CD4-positive, alpha-beta T cell treated with Interleukin-15 for 4 hours (primary cell): ENCODE data around the gene KRTAP20-2.

Experiments
- DNase-seq: peaks from one replicate; pipeline ENCODE4 v3.0.0-alpha.2; 2020; ENCODE audit warnings: low spot score

The KRTAP20-2 gene

DNA sequence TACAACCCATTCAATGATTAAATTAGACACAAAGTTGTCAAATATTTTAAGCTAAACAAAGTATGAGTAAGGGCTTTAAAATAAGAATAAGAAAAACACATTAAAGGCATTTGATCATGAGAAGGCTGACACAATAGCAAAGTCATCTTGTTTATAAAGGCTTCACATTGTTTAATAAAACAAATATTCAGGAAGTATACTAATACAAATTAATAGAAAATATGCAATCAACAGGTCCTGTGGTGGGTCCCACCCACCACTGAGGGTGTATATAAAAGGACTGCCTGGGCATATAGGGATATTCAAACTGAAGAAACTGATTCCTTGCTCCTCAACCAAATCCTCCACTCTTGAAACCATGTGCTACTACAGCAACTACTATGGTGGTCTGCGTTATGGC lies at the start of gene KRTAP20-2:
Gene KRTAP20-2 (plus strand): TSS at position 301 of the 400 bp plus-strand sequence. CDS start 58 bp downstream, at position 359.
- DNase-seq, result no peak

DNA sequence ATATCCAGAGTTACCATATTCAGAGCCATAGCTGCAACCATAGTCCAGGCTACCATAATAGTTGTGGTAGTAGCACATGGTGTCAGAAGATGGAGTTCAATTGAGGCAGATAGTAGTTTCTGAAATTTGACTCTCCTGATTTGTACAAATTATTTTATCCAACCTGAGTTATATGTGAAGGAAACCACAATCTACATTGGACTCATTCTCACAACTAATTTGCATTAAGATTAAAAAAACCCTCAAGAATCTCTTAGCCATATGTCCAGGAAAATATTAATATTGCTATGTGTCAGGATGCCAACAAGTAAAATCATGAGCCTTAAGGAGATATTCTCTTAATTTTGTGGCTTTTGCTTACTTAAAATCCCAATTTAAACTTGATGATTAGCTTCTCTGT lies 44.7 kb upstream of the KRTAP20-2 start, which contains the start of gene KRTAP22-2:
Gene KRTAP22-2 (minus strand): TSS at position 101 of the 400 bp plus-strand sequence.
- DNase-seq, result no peak

DNA sequence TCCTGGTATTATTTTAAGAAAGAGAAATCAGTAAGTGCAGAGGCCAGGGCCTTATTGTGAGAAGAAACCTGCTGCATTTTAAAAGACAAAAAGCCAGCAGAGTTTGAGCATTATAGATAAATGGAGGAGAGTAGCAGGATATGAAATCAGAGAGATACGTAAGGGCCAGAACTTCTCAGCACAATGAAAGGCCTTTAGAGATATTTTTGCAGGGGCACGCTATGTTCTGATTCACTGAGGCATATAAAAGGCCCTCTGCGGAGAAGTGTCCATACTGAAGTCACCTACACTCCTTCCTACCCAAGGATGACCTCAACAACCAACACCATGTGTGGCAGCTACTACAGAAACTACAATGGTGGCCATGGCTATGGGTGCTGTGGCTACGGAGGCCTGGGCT lies 42.9 kb upstream of the KRTAP20-2 start, which contains the start of gene KRTAP6-3:
Gene KRTAP6-3 (plus strand): TSS at position 301 of the 400 bp plus-strand sequence. CDS start 6 bp downstream, at position 307.
- no peak for DNase-seq

DNA sequence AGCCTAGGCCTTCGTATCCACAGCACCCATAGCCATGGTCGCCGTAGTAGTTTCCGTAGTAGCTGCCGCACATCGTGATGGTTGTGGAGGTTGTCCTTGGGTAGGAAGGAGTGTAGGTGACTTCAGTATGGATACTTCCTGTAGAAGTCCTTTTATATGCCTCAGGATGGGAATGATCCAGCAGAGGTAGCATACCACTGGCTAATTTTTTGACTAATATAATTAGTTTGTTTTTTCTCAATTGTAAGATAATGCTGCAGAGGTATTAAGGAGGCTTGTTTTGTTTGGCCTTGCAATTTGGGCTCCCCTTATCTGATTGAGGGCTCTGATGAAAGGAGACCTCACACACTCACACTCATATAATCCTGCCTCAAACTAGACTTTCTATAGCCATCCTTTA lies 36.2 kb upstream of the KRTAP20-2 start, which contains the start of gene KRTAP6-2:
Gene KRTAP6-2 (minus strand): TSS at position 101 of the 400 bp plus-strand sequence. CDS start 28 bp downstream, at position 73.
- DNase-seq, result no peak

DNA sequence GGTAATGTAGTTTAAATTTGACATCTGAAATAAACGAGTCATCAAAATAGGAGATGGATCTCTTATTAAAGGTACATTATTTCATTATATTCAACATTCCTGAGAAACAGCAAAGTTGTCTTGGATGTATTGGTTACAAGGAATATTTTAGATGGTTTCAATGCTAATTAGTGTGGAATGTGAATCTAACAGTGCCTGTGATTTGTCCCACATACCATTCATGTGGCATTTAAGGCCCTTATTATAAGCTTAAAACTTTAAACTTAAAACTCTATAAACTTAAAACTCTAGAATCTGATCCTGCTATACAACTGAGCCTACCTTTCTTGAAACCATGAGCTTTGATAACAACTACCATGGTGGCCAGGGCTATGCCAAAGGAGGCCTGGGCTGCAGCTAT lies 34.2 kb upstream of the KRTAP20-2 start, which contains the start of gene KRTAP22-1:
Gene KRTAP22-1 (plus strand): TSS at position 301 of the 400 bp plus-strand sequence.
- DNase-seq, result no peak

DNA sequence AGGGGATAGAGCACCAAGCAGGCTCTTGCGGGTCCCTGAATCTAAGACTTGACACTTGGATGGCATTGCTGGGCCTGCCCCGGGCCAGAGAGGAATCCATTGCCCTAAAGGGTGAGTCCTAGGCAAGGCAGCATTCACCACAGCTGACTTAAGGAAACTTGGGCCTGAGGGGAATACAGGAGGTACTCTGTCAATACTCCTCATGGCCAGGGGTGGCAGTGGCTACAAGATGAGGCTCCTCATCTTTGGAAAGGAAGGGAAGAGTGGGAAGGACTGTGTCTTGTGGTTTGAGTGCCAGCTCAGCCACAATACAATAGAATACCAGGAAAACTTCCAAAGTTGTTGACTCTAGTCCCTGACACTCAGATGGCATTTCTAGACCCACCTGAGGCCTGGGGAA lies 29.0 kb upstream of the KRTAP20-2 start:
- DNase-seq, result no peak

DNA sequence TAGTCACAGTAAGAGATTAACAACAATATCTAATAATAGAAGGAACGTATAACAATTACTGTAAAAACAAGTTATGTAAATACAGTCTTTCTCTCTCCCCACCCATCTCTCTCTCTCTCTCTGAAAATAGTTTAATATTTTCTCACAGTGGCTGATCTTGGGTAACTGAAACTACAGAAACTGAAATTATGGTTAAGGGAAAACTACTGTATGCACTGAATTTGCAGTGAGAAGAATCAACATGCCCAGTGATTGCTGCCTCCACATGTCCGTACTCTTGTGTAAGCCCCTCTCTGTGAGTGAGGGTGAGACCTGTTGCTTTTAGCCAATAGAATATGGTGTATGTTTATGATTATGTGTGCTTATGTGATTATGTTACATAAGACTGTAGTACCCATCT lies 22.9 kb upstream of the KRTAP20-2 start:
- DNase-seq, result no peak

DNA sequence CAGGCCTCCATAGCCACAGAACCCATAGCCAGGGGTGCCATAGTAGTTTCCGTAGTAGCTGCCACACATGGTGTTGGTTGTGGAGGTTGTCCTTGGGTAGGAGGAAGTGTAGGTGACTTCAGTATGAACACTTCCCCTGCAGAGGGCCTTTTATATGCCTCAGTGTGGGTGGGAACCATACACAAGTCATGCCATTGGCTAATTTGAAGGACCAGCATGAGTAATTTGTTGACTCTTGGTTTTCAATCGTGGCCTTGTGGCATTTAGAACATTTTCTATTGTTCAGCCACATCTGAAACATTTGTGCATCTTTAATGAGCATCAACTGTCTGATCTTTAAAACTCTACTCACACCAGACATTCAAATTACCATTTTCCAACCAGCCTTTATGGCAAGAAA lies 21.2 kb upstream of the KRTAP20-2 start, which contains the start of gene KRTAP6-1:
Gene KRTAP6-1 (minus strand): TSS at position 95 of the 400 bp plus-strand sequence. CDS start 26 bp downstream, at position 69.
- no peak for DNase-seq

DNA sequence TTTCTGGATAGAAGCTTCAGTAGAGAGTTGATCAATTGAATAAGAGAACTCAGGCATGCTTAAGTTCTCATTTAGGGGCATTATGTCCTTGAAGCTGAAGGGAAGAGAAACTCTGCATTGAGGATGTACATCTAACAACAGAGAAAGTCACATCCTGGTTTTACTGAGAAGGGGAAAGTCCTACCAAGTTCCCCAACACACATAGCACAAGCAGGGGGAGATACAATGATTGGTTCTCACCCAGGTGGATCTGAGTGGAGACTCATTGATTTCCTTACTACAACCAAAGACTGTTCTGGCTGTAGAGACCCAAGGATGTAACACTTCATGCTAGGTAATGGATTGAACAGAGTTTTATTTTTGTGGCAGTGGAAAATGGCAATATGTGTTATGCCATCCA lies 19.8 kb upstream of the KRTAP20-2 start:
- DNase-seq, result no peak

DNA sequence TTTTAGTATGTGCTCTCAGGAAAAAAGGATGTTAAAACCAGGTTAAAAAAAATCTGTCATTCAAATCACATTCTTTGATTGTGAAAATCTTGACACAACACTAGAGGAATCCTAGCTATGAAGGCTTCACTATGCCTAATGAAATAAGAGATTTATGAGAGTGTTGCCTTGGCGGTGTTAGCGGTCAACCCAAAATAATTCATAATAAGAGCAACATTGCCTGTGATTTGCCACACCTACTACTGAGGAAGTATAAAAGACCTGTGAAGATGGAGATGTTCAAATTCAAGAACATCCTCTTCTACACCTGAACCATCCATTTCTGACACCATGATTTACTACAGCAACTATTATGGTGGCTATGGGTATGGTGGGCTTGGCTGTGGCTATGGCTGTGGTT lies 18.9 kb upstream of the KRTAP20-2 start, which contains the start of gene KRTAP20-1:
Gene KRTAP20-1 (plus strand): TSS at position 301 of the 400 bp plus-strand sequence. CDS start 30 bp downstream, at position 331.
- no peak for DNase-seq

DNA sequence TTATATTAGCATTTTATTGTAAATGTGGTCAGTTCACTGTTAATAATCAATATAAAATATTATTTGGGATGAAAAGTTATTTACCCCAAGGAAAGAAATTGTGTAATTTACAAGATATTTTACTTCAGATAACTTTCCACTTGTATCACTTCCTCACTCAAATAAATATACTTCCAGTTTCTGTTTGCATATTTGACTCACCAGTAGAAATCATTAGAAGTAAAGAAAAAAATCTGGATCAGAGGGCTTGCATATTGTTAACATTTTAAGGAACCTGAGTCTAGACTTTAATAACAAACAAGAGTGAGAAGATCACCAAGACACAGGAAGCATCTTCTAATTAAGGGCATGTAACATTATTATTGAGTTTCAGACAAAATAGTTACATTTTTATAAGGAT lies 14.9 kb upstream of the KRTAP20-2 start:
- no peak for DNase-seq

DNA sequence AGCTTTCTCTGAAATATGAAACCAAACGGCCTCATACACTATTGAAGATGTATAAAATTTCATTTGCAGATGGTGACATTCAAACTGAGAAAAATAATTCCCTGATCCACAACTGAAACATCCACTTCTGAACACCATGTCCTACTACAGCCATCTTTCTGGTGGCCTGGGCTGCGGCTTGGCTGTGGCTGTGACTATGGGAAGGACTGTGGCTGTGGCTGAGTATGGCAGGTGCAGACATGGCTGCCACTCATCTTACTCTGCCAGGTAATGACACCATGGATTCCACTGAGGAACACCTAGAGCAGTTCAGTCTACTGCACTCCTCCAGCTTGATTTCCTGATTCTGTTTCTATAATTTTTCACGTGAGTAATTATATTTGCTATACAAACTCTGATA lies 14.5 kb upstream of the KRTAP20-2 start, which contains the start of gene KRTAP20-4:
Gene KRTAP20-4 (plus strand): TSS at position 106 of the 400 bp plus-strand sequence.
- DNase-seq, result no peak

DNA sequence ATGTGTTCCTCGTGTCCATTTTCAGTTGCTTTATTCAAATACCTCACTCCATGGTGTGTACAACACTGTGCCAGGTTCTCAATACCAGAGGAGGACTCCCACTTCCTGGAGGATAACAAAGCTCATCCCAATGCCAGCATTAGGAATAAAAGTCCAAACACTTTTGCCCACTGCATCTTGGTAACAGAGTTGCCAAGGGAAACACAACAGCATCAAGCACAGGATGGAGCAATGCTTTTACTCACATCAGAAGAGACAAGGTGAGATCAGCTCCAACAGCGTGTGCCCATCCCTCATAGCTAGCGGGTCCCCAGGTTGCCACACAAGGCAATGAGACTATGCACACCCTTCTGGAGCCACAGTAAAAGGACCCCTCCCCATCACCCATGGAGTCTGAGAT lies 11.6 kb upstream of the KRTAP20-2 start:
- no peak for DNase-seq

DNA sequence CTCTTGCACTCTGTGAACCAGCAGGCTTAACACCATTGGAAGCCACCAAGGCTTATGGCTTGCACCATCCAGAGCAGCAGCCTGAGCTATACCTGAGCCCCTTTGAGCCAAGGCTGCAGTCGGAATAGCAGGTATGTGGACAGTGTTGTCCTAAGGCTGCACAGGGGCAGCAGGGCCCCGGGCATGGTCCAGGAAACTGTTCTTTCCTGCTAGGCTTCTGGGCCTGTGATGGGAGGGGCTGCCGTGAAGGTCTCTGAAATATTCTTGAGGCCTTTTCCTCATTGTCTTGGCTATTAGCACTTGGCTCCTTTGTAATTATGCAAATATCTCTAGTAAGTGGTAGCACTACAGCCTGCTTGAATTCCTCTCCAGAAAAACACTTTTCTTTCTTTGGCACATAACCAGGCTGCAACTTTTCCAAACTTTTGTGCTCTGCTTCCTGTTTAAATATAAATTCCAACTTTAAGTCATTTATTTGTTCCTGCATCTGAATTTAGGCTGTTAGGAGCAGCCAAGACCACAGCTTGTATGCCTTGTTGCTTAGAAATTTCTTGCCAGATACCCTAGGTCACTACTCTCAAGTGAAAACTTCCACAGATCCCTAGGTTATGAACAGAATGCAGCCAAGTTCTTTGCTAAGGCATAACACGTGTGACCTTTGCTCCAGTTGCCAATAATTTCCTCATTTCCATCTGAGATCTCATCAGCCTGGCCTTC lies 9.4 kb upstream of the KRTAP20-2 start:
- DNase-seq, result no peak

DNA sequence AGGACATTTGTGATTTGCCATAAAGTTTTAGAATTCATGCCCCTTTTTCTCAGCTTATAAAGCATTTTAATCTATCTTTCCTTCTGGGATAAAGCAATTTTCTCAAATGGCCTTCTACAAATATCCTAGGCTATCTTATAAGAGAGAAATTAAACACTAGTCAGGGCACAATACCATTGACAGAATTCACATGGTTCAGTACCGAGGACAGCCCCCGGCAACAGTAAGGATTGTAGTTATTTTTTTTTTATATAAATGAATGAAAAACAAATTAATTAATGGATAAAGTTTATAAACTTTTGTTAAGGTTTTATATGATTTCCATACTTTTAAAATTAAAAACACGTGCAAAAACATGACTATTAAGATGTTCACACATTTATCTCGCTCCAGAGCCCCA lies 6.9 kb upstream of the KRTAP20-2 start:
- no peak for DNase-seq

DNA sequence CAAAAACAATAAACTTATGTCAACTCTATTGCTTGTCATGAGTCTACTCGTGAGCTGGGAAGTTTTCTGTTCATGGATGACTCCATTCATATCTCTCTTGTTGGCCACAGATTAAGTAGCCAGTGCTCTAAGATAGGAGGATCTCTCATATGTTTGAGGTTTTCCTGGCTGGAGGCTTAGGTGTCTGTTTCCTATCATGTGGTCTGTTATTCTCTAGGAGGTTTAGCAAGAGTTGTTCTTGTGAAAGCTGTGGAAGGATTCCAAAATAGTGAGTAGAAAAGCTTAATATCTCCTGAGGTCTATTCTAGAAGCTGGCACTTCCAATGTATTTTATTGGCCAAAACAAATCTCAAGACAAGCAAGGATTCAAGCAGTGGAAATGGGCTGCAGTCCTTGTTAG lies 5.8 kb upstream of the KRTAP20-2 start:
- DNase-seq, result no peak

DNA sequence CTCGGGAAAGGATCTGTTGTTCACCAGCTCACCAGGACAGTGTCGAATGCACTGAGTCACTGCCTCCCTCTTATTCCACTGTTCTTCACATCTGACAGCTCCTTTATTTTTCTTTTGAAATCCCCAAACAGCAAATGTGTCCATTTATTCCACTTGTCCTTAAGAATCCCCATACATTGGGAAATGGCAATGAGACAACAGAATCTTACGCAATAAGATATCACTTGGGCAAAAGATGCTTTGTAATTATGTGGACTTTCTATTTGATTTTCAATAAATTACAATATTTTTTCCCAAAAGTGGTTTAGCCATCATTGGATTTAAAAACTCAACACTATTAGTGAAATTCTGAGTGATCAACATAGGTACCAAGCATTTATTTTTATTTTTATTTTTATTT lies 3.7 kb downstream of the KRTAP20-2 start:
- no peak for DNase-seq

DNA sequence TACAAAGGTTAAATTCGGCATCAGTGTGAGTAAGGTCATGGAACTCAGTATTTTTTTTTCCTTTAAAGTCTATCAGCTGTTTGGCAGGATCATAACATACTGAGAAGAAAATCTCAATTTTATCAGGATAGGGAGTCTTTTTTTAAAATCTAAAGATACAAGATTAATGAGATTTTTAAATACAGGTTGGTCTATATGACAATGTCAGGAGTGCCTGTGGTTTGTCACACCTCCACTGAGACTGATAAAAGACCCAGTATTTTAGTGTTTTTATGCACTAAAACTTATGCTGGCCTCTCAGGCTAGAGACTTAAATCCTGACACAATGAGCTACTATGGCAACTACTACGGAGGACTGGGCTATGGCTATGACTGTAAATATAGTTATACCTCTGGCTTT lies 7.6 kb downstream of the KRTAP20-2 start, which contains the start of gene KRTAP20-3:
Gene KRTAP20-3 (plus strand): TSS at position 301 of the 400 bp plus-strand sequence.
- DNase-seq, result no peak

DNA sequence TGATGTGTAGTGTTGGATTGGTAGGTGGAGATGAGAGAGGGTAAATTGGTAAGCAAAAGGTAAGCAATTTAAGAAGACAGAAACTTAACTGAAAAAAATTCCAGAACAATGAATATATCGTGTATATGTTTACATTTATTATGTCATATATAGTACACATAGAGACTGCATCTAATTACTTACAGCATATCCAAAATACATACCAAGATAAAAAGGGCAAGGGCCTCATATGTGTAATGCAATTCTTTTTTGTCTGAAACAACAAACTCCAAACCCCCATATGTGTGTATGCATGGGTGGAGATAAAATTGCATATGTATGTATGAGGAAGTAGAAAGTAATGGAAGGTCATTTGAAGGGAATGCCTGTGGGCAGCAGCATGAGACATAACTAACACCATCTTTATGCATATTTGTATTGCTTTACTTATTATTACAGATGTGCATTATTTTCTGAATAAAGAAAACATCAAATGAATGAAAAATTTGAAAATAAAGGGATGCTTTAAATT lies 12.0 kb downstream of the KRTAP20-2 start:
- no peak for DNase-seq

DNA sequence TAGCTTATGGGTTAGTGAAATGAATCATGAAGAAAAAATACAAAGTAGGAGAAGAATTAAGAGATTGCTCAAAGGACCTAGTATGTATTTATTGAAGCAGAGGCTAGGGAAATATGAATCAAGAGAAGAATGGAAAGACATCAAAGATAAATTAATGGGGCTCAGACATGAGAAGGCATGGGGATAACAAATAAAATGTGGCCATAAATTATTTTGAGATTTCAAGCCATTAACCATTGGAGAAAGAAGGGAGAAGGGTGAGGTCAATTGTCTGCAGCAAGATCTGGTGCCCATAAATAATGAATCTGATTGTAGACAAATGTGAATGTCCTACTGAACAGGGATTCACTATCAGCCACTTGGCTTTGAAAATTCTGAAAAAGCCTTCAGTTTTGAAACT lies 17.9 kb downstream of the KRTAP20-2 start:
- no peak for DNase-seq

DNA sequence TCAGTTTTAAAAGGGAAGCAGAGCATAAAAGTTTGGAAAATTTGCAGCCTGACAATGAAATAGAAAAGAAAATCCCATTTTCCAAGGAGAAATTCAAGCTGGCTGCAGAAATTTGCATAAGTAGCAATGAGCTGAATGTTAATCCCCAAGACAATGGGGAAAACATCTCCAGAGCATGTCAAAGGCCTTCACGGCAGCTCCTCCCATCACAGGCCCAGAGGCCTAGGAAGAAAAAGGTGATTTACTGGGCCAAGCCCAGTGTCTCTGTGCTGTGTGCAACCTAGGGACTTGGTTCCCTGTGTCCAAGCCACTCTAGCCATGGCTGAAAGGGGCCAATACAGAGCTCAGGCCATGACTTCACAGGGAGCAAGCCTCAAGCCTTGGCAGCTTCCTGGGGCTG lies 33.8 kb downstream of the KRTAP20-2 start:
- no peak for DNase-seq

DNA sequence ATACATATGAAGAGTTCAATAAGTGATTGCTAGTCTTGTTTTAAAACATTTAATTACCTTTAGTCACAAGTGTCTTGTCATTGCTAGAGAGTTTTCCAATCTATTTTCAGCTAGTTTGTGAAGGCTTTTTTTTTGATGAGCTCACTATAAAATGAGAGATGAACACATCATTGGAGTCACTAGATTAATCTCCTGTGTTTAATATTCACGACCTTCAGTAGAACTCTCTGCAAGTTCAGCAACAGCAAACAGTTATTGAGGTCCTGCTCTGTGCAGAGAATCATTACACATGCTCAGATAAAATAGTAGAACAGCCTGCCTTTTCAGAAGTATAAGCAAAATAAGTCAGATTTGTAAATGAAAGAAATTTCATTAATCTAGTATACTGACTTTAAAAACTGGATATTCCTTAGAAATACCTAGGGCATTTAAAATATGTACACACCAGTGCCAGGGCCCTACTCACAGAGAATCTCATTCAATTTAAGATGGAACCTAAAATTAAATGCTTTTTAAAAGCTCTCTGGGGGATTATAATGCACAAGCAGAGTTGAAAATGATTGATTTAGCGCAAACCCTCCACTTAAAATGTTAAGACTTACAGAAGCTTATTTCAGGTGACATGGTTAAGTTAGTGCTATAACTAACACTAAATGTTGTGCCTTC lies 38.1 kb downstream of the KRTAP20-2 start:
- no peak for DNase-seq
